ENCODE data around the gene SPN.

Gene SPN

GRCh38 chr16:29684679-29685078 lies 21.6 kb downstream of the SPN start:
- H3K79me1 ChIP-seq (ENCODE audit: low read length): peaks cover 18% of the 10 kb centered on the region
- no peak overlapping the region for H3K9ac ChIP-seq (ENCODE audit: low read length)
- no peaks in the 10 kb centered on the region for H3K9me3 ChIP-seq (ENCODE audit: insufficient read depth, low read depth, low read length)
- no CpG with 5 or more reads among the region's 10 CpGs for WGBS (ENCODE audit: extremely low coverage, insufficient coverage, insufficient read length)
- no peak overlapping the region for H4K91ac ChIP-seq (ENCODE audit: low read depth, low read length)
- peaks cover 34% of the 10 kb centered on the region for H3K79me2 ChIP-seq (ENCODE audit: control insufficient read depth, insufficient read depth, low read length, poor library complexity)
- H3K36me3 ChIP-seq (ENCODE audit: control insufficient read depth in 1 of 2, insufficient read depth in 2 of 2, low read length in 2 of 2): peaks cover 36 to 41% of the 10 kb centered on the region in 2 experiments
- H3K4me2 ChIP-seq (ENCODE audit: low read length): no peak overlapping the region
- no peak overlapping the region for H3K4me3 ChIP-seq (ENCODE audit: low read depth, low read length)
- H3K18ac ChIP-seq (ENCODE audit: low read length): no peak overlapping the region
- no peak overlapping the region for H4K8ac ChIP-seq (ENCODE audit: low read depth, low read length)
- no peak overlapping the region for H3K14ac ChIP-seq (ENCODE audit: low read length)
- DNase-seq: no peak
- H3K23ac ChIP-seq (ENCODE audit: low read length): no peak overlapping the region
- no peak overlapping the region for H2AFZ ChIP-seq (ENCODE audit: insufficient read depth, low read length, poor library complexity)
- H3K4me1 ChIP-seq (ENCODE audit: control insufficient read depth in 1 of 2, insufficient read depth in 2 of 2, low read length in 2 of 2): peaks cover 33 to 35% of the 10 kb centered on the region in 2 experiments
- H4K12ac ChIP-seq (ENCODE audit: low read depth, low read length): no peak overlapping the region
- no peak overlapping the region for H2BK5ac ChIP-seq (ENCODE audit: low read depth, low read length, poor library complexity)
- no peak overlapping the region for H2BK120ac ChIP-seq (ENCODE audit: insufficient read depth, low read length, poor library complexity)
- no peaks in the 10 kb centered on the region for H3K27me3 ChIP-seq (ENCODE audit: insufficient read depth, low read length)
- peak overlapping the region; percentile 53 for H3K4ac ChIP-seq (ENCODE audit: low read depth, low read length)
- no peak overlapping the region for H2AK5ac ChIP-seq (ENCODE audit: low read length)
- no peak overlapping the region for H2BK12ac ChIP-seq (ENCODE audit: low read length)
- no peak overlapping the region for H3K27ac ChIP-seq (ENCODE audit: low read depth, low read length)

- Histone ChIP-seq H3K4ac (ENCODE audit: low read depth, low read length) (peak overlapping the region; percentile 29), H3K4me3 (ENCODE audit: low read depth, low read length) (no peak overlapping the region), H3K18ac (ENCODE audit: low read length) (peak overlapping the region; percentile 35), H3K27ac (ENCODE audit: low read depth, low read length) (peak overlapping the region; percentile 76), H2BK5ac (ENCODE audit: low read depth, low read length, poor library complexity) (peak overlapping the region; percentile 42), H3K14ac (ENCODE audit: low read length) (peak overlapping the region; percentile 4), H4K91ac (ENCODE audit: low read depth, low read length) (peak overlapping the region; percentile 72), H3K4me2 (ENCODE audit: low read length) (no peak overlapping the region), H3K9ac (ENCODE audit: low read length) (no peak overlapping the region), H3K27me3 (ENCODE audit: insufficient read depth, low read length) (no peaks in the 10 kb centered on the region), H3K79me2 (ENCODE audit: control insufficient read depth, insufficient read depth, low read length, poor library complexity) (peaks cover 32% of the 10 kb centered on the region), H2BK120ac (ENCODE audit: insufficient read depth, low read length, poor library complexity) (no peak overlapping the region), H2BK12ac (ENCODE audit: low read length) (no peak overlapping the region), H3K4me1 (ENCODE audit: control insufficient read depth in 1 of 2, insufficient read depth in 2 of 2, low read length in 2 of 2) (peaks cover 28 to 33% of the 10 kb centered on the region in 2 experiments), H3K23ac (ENCODE audit: low read length) (no peak overlapping the region), H3K36me3 (ENCODE audit: control insufficient read depth in 1 of 2, insufficient read depth in 2 of 2, low read length in 2 of 2) (peaks cover 40 to 43% of the 10 kb centered on the region in 2 experiments), H2AK5ac (ENCODE audit: low read length) (no peak overlapping the region), H3K9me3 (ENCODE audit: insufficient read depth, low read depth, low read length) (peaks cover 1% of the 10 kb centered on the region), H4K8ac (ENCODE audit: low read depth, low read length) (peak overlapping the region; percentile 25), H3K79me1 (ENCODE audit: low read length) (peaks cover 16% of the 10 kb centered on the region), H4K12ac (ENCODE audit: low read depth, low read length) (no peak overlapping the region), H2AFZ (ENCODE audit: insufficient read depth, low read length, poor library complexity) (no peak overlapping the region)
- DNase-seq: no peak
- WGBS (ENCODE audit: extremely low coverage, insufficient coverage, insufficient read length): no CpG with 5 or more reads among the region's 9 CpGs
These were observed 23.8 kb downstream of the SPN start for GRCh38 chr16:29686740-29687332.

GRCh38 chr16:29687755-29688154 lies 24.7 kb downstream of the SPN start:
- peaks cover 1% of the 10 kb centered on the region for H3K9me3 ChIP-seq (ENCODE audit: insufficient read depth, low read depth, low read length)
- H3K4me2 ChIP-seq (ENCODE audit: low read length): peak overlapping the region; percentile 17
- no peaks in the 10 kb centered on the region for H3K27me3 ChIP-seq (ENCODE audit: insufficient read depth, low read length)
- peaks cover 28 to 32% of the 10 kb centered on the region in 2 experiments for H3K4me1 ChIP-seq (ENCODE audit: control insufficient read depth in 1 of 2, insufficient read depth in 2 of 2, low read length in 2 of 2)
- no peak overlapping the region for H3K14ac ChIP-seq (ENCODE audit: low read length)
- H2AFZ ChIP-seq (ENCODE audit: insufficient read depth, low read length, poor library complexity): no peak overlapping the region
- no peak overlapping the region for H4K8ac ChIP-seq (ENCODE audit: low read depth, low read length)
- peak overlapping the region; percentile 55 for H2BK120ac ChIP-seq (ENCODE audit: insufficient read depth, low read length, poor library complexity)
- H3K79me2 ChIP-seq (ENCODE audit: control insufficient read depth, insufficient read depth, low read length, poor library complexity): peaks cover 30% of the 10 kb centered on the region
- H2BK12ac ChIP-seq (ENCODE audit: low read length): no peak overlapping the region
- peak overlapping the region; percentile 73 for H2BK5ac ChIP-seq (ENCODE audit: low read depth, low read length, poor library complexity)
- no CpG with 5 or more reads among the region's 2 CpGs for WGBS (ENCODE audit: extremely low coverage, insufficient coverage, insufficient read length)
- H3K18ac ChIP-seq (ENCODE audit: low read length): peak overlapping the region; percentile 41
- no peak overlapping the region for H3K9ac ChIP-seq (ENCODE audit: low read length)
- H2AK5ac ChIP-seq (ENCODE audit: low read length): no peak overlapping the region
- H3K27ac ChIP-seq (ENCODE audit: low read depth, low read length): peak overlapping the region; percentile 76
- H3K4me3 ChIP-seq (ENCODE audit: low read depth, low read length): no peak overlapping the region
- H3K4ac ChIP-seq (ENCODE audit: low read depth, low read length): peak overlapping the region; percentile 68
- H3K79me1 ChIP-seq (ENCODE audit: low read length): peaks cover 16% of the 10 kb centered on the region
- H4K12ac ChIP-seq (ENCODE audit: low read depth, low read length): no peak overlapping the region
- DNase-seq: peak in 1 of 2 donors; percentile 50
- peaks cover 43 to 48% of the 10 kb centered on the region in 2 experiments for H3K36me3 ChIP-seq (ENCODE audit: control insufficient read depth in 1 of 2, insufficient read depth in 2 of 2, low read length in 2 of 2)
- H4K91ac ChIP-seq (ENCODE audit: low read depth, low read length): peak overlapping the region; percentile 72
- H3K23ac ChIP-seq (ENCODE audit: low read length): no peak overlapping the region

- H2BK120ac ChIP-seq (ENCODE audit: insufficient read depth, low read length, poor library complexity): peak overlapping the region; percentile 55
- peak overlapping the region; percentile 41 for H4K91ac ChIP-seq (ENCODE audit: low read depth, low read length)
- H2AFZ ChIP-seq (ENCODE audit: insufficient read depth, low read length, poor library complexity): no peak overlapping the region
- peaks cover 24 to 32% of the 10 kb centered on the region in 2 experiments for H3K4me1 ChIP-seq (ENCODE audit: control insufficient read depth in 1 of 2, insufficient read depth in 2 of 2, low read length in 2 of 2)
- peak overlapping the region; percentile 24 for H2BK5ac ChIP-seq (ENCODE audit: low read depth, low read length, poor library complexity)
- H4K12ac ChIP-seq (ENCODE audit: low read depth, low read length): no peak overlapping the region
- peak overlapping the region; percentile 41 for H3K18ac ChIP-seq (ENCODE audit: low read length)
- peak overlapping the region; percentile 3 for H3K14ac ChIP-seq (ENCODE audit: low read length)
- H3K4me3 ChIP-seq (ENCODE audit: low read depth, low read length): no peak overlapping the region
- H4K8ac ChIP-seq (ENCODE audit: low read depth, low read length): no peak overlapping the region
- H3K23ac ChIP-seq (ENCODE audit: low read length): no peak overlapping the region
- H3K36me3 ChIP-seq (ENCODE audit: control insufficient read depth in 1 of 2, insufficient read depth in 2 of 2, low read length in 2 of 2): peaks cover 39 to 44% of the 10 kb centered on the region in 2 experiments
- peaks cover 30% of the 10 kb centered on the region for H3K79me2 ChIP-seq (ENCODE audit: control insufficient read depth, insufficient read depth, low read length, poor library complexity)
- peak overlapping the region; percentile 76 for H3K27ac ChIP-seq (ENCODE audit: low read depth, low read length)
- no peak for DNase-seq
- H3K4me2 ChIP-seq (ENCODE audit: low read length): peak overlapping the region; percentile 17
- WGBS (ENCODE audit: extremely low coverage, insufficient coverage, insufficient read length): no CpG with 5 or more reads among the region's 5 CpGs
- H3K4ac ChIP-seq (ENCODE audit: low read depth, low read length): peak overlapping the region; percentile 68
- no peak overlapping the region for H3K9ac ChIP-seq (ENCODE audit: low read length)
- peak overlapping the region; percentile 46 for H2BK12ac ChIP-seq (ENCODE audit: low read length)
- peaks cover 16% of the 10 kb centered on the region for H3K79me1 ChIP-seq (ENCODE audit: low read length)
- no peak overlapping the region for H2AK5ac ChIP-seq (ENCODE audit: low read length)
- H3K9me3 ChIP-seq (ENCODE audit: insufficient read depth, low read depth, low read length): peaks cover 1% of the 10 kb centered on the region
- no peaks in the 10 kb centered on the region for H3K27me3 ChIP-seq (ENCODE audit: insufficient read depth, low read length)
These were observed 25.1 kb downstream of the SPN start for GRCh38 chr16:29688172-29688571.

Data from trophoblast cell (in vitro differentiated cells and primary cell).